Endodermal cell (in vitro differentiated cells): ENCODE data around the gene FUT2. TPM values are rescaled to one million over a fixed set of nuclear protein-coding genes. Genes with fewer than 3 reads are reported as not detected.

Experiments
- DNase-seq: peaks from one replicate; pipeline ENCODE4 v3.0.0-alpha.2; 2017
- H3K27ac ChIP-seq: 2 replicates; pipeline ENCODE4 v1.5.1; 2013; ENCODE audit warnings: mild to moderate bottlenecking, low read depth, low read length, moderate library complexity
- H3K27me3 ChIP-seq: 2 replicates; pipeline ENCODE4 v1.6.1; 2013; ENCODE audit warnings: mild to moderate bottlenecking, low read length, moderate library complexity; ENCODE audit not compliant: insufficient read depth, control insufficient read depth, poor library complexity, severe bottlenecking
- H3K36me3 ChIP-seq: 2 replicates; pipeline ENCODE4 v1.7.0; 2013; ENCODE audit warnings: mild to moderate bottlenecking, low read length, moderate library complexity; ENCODE audit not compliant: control insufficient read depth, insufficient read depth
- H3K4me1 ChIP-seq: one replicate; pipeline ENCODE4 v1.7.0; 2013; ENCODE audit warnings: low read length; ENCODE audit not compliant: control insufficient read depth, insufficient read depth
- H3K4me3 ChIP-seq: 2 replicates; pipeline ENCODE4 v1.5.1; 2013; ENCODE audit warnings: mild to moderate bottlenecking, low read length, moderate library complexity
- H3K9ac ChIP-seq: 2 replicates; pipeline ENCODE4 v1.6.1; 2013; ENCODE audit warnings: mild to moderate bottlenecking, low read length, moderate library complexity; ENCODE audit not compliant: poor library complexity, severe bottlenecking; ENCODE audit errors: extremely low read depth
- H3K9me3 ChIP-seq: 2 replicates; pipeline ENCODE4 v1.6.1; 2013; ENCODE audit warnings: mild to moderate bottlenecking, low read length, moderate library complexity; ENCODE audit not compliant: control insufficient read depth
- H3K27ac Mint-ChIP-seq: 2 replicates; pipeline ENCODE4 v1.8.0; 2020; ENCODE audit warnings: mixed read lengths
- H3K27me3 Mint-ChIP-seq: 2 replicates; pipeline ENCODE4 v1.8.0; 2021; ENCODE audit warnings: mild to moderate bottlenecking, mixed read lengths; ENCODE audit not compliant: insufficient read depth
- H3K36me3 Mint-ChIP-seq: 2 replicates; pipeline ENCODE4 v1.8.0; 2020; ENCODE audit warnings: low read depth, mixed read lengths
- H3K4me1 Mint-ChIP-seq: 2 replicates; pipeline ENCODE4 v1.8.0; 2020; ENCODE audit warnings: mixed read lengths
- H3K4me3 Mint-ChIP-seq: 2 replicates; pipeline ENCODE4 v1.8.0; 2020; ENCODE audit warnings: mild to moderate bottlenecking, moderate library complexity, mixed read lengths
- H3K9me3 Mint-ChIP-seq: 2 replicates; pipeline ENCODE4 v1.8.0; 2020; ENCODE audit warnings: mild to moderate bottlenecking, mixed read lengths
- CTCF ChIP-seq: fragments of 200-600 bp; sonication (generic); conservative IDR thresholded peaks from 2 replicates; pipeline ENCODE4 v1.5.0; 2021; ENCODE audit warnings: antibody characterized with exemption, mild to moderate bottlenecking
- WGBS, 2 experiments: methylation state at CpG; one replicate each; pipeline versions ENCODE4 v1.1.5 to v1.1.7; 2013; ENCODE audit warnings: missing lambda C conversion rate in 2 of 2, mixed read lengths in 1 of 2; ENCODE audit not compliant: insufficient coverage in 1 of 2, insufficient read length in 1 of 2; 5-methylcytosine and 5-hydroxymethylcytosine counted together
- total RNA-seq, 2 donors: library from RNA; stranded (reverse); fragmentation: NEBNext Ultra II Directional in 1 of 2; extraction: Animal tissue kit (Norgen Biotek cat#: 25700) in 1 of 2; gene quantifications; 2 replicates in 1 of 2; 3 replicates in 1 of 2; pipeline ENCODE4 v1.2.1, GENCODE V29; 2021

FUT2 gene
- total RNA-seq, 2 donors from 2014 or later: 5.8 to 11.0 TPM

GRCh38 chr19:48741129-48741999 lies 45.6 kb downstream of the FUT2 start:
- H3K4me3 ChIP-seq: no peak overlapping the region
- Mint-ChIP-seq H3K4me1 (peaks cover 12% of the 10 kb centered on the region), H3K27ac (peak overlapping the region; percentile 60), H3K27me3 (peaks cover 42% of the 10 kb centered on the region), H3K4me3 (peak overlapping the region; percentile 31), H3K9me3 (no peaks in the 10 kb centered on the region), H3K36me3 (no peaks in the 10 kb centered on the region)
- no peaks in the 10 kb centered on the region for H3K9me3 ChIP-seq
- H3K27ac ChIP-seq: no peak overlapping the region
- no peaks in the 10 kb centered on the region for H3K4me1 ChIP-seq
- WGBS, 2 experiments: 70 to 76% methylated on average over 22 to 35 of the region's 35 CpGs
- no peak overlapping the region for H3K9ac ChIP-seq
- DNase-seq: peak; percentile 92
- no peak for TF ChIP-seq CTCF
- H3K27me3 ChIP-seq: peaks cover 21% of the 10 kb centered on the region
- H3K36me3 ChIP-seq: no peaks in the 10 kb centered on the region

- Mint-ChIP-seq H3K27me3 (peaks cover 42% of the 10 kb centered on the region), H3K4me3 (no peak overlapping the region), H3K27ac (no peak overlapping the region), H3K9me3 (no peaks in the 10 kb centered on the region), H3K36me3 (no peaks in the 10 kb centered on the region), H3K4me1 (peaks cover 15% of the 10 kb centered on the region)
- Histone ChIP-seq H3K27me3 (peaks cover 21% of the 10 kb centered on the region), H3K9ac (no peak overlapping the region), H3K4me3 (no peak overlapping the region), H3K9me3 (no peaks in the 10 kb centered on the region), H3K36me3 (no peaks in the 10 kb centered on the region), H3K27ac (no peak overlapping the region), H3K4me1 (no peaks in the 10 kb centered on the region)
- no peak for DNase-seq
- 94 to 97% methylated on average over 10 to 11 of the region's 11 CpGs for WGBS, 2 experiments
- no peak for TF ChIP-seq CTCF
Observed at GRCh38 chr19:48742096-48742495, 46.3 kb downstream of the FUT2 start.

- H3K9ac ChIP-seq: no peak overlapping the region
- H3K27me3 ChIP-seq: peaks cover 6% of the 10 kb centered on the region
- H3K9me3 Mint-ChIP-seq: no peaks in the 10 kb centered on the region
- peaks cover 15% of the 10 kb centered on the region for H3K4me1 Mint-ChIP-seq
- H3K4me3 Mint-ChIP-seq: peak overlapping the region; percentile 44
- H3K36me3 Mint-ChIP-seq: peaks cover 6% of the 10 kb centered on the region
- DNase-seq: peak; percentile 82
- H3K27ac ChIP-seq: no peak overlapping the region
- peaks cover 10% of the 10 kb centered on the region for H3K36me3 ChIP-seq
- no peak overlapping the region for H3K27ac Mint-ChIP-seq
- WGBS, 2 experiments: 71 to 72% methylated on average over 31 to 33 of the region's 33 CpGs
- no peak overlapping the region for H3K4me3 ChIP-seq
- H3K4me1 ChIP-seq: no peaks in the 10 kb centered on the region
- no peak for TF ChIP-seq CTCF
- H3K9me3 ChIP-seq: no peaks in the 10 kb centered on the region
- peaks cover 32% of the 10 kb centered on the region for H3K27me3 Mint-ChIP-seq
Observed at GRCh38 chr19:48745208-48745995, 49.6 kb downstream of the FUT2 start.
